H1 (cell line): ENCODE data around the gene PHLDB3. TPM values are rescaled to one million over a fixed set of nuclear protein-coding genes. Genes with fewer than 3 reads are reported as not detected.

Experiments
- ASH2L ChIP-seq: fragments of 200-600, 300-600 bp; sonication (generic); IDR thresholded peaks from one replicate; pipeline ENCODE4 v1.7.1; 2017; ENCODE audit warnings: low read length
- ATF3 ChIP-seq: IDR thresholded peaks from 2 replicates; pipeline ENCODE4 v1.6.1; 2011; ENCODE audit warnings: low read depth, mild to moderate bottlenecking, low read length; ENCODE audit not compliant: insufficient read depth
- BACH1 ChIP-seq: IDR thresholded peaks from 2 replicates; pipeline ENCODE4 v1.6.1; 2012; ENCODE audit warnings: low read length, improper control_type of control experiment
- CBX8 ChIP-seq: fragments of 300-800, 300-1000 bp; sonication (generic); IDR thresholded peaks from 2 replicates; pipeline ENCODE4 v1.7.1; 2016; ENCODE audit warnings: low read depth, low read length, borderline replicate concordance
- JUND ChIP-seq: IDR thresholded peaks from 2 replicates; pipeline ENCODE4 v1.6.1; 2011; ENCODE audit warnings: mild to moderate bottlenecking, improper control_type of control experiment, low read length
- MAFK ChIP-seq: IDR thresholded peaks from 2 replicates; pipeline ENCODE4 v1.6.1; 2012; ENCODE audit warnings: low read depth, mild to moderate bottlenecking, improper control_type of control experiment, low read length
- RNF2 ChIP-seq: fragments of 200-900, 300-1000 bp; sonication (generic); IDR thresholded peaks from 2 replicates; pipeline ENCODE4 v1.7.1; 2016; ENCODE audit warnings: borderline replicate concordance, low read depth, mild to moderate bottlenecking, antibody characterized with exemption, low read length; ENCODE audit not compliant: poor library complexity, severe bottlenecking; ENCODE audit errors: missing control alignments
- ZNF274 ChIP-seq: IDR thresholded peaks from 2 replicates; pipeline ENCODE4 v1.7.0; 2012; ENCODE audit warnings: low read length, borderline replicate concordance; ENCODE audit errors: extremely low read depth
- polyA plus RNA-seq, 7 experiments: library from polyadenylated mRNA; depleted of rRNA in 3 of 7; stranded (reverse) in 5 of 7; unstranded in 2 of 7; fragments of >200 nt in 5 of 7; fragments of 200-250 nt in 2 of 7; gene quantifications; 1 replicate in 5 of 7; 2 replicates in 1 of 7; 4 replicates in 1 of 7; pipeline versions ENCODE4 v1.2.1 to v1.2.3, GENCODE V29; 2011 to 2013; ENCODE audit warnings: missing spikeins in 2 of 7, mixed read lengths in 2 of 7
- total RNA-seq: library from RNA; stranded (reverse); fragmentation: NEBNext Ultra II Directional; extraction: Animal tissue kit (Norgen Biotek cat#: 25700); gene quantifications from 2 replicates; pipeline ENCODE4 v1.2.1, GENCODE V29; 2021

The PHLDB3 gene
- total and polyA plus RNA-seq, 2 of the 8 experiments (the other 6 are each of a cell fraction or from before 2014, with no cell fraction given) = 4.0 to 8.5 TPM

GRCh38 chr19:43540381-43540780 is 35.8 kb upstream of the PHLDB3 start (continued):
- TF ChIP-seq RNF2 (no peak), BACH1 (no peak), ZNF274 (no peak), ASH2L (no peak), MAFK (no peak), ATF3 (no peak), JUND (no peak), CBX8 (no peak)
- TF ChIP-seq, all 59 proteins: peak for 0
